ENCODE results near the gene CLEC1B. TPM values are rescaled to one million over a fixed set of nuclear protein-coding genes. Genes with fewer than 3 reads are reported as not detected.
"Not testable (repeated sequence)": the region's sequence is repeated elsewhere in the genome, so short reads cannot be mapped to it uniquely, and the experiment has no call there.

Gene CLEC1B
- polyA plus RNA-seq, 1 experiment: not detected

GRCh38 chr12:9977916-9978315 is 21.0 kb downstream of the CLEC1B start:
- DNase-seq (ENCODE audit: low read depth, low spot score): no peak
- H3K27me3 ChIP-seq (ENCODE audit: control insufficient read depth, insufficient read depth, low read length): no peaks in the 10 kb centered on the region
- CTCF ChIA-PET: interaction anchor here (0.9 to 1.5 kb wide), 6 partner anchors 32 to 227 kb away, joined by 3 to 5 read pairs (median 3); no protein-coding TSS in a partner anchor
- no peaks in the 10 kb centered on the region for H3K9me3 ChIP-seq (ENCODE audit: control insufficient read depth, insufficient read depth, low read length)
- TF ChIP-seq, protein P1, sequence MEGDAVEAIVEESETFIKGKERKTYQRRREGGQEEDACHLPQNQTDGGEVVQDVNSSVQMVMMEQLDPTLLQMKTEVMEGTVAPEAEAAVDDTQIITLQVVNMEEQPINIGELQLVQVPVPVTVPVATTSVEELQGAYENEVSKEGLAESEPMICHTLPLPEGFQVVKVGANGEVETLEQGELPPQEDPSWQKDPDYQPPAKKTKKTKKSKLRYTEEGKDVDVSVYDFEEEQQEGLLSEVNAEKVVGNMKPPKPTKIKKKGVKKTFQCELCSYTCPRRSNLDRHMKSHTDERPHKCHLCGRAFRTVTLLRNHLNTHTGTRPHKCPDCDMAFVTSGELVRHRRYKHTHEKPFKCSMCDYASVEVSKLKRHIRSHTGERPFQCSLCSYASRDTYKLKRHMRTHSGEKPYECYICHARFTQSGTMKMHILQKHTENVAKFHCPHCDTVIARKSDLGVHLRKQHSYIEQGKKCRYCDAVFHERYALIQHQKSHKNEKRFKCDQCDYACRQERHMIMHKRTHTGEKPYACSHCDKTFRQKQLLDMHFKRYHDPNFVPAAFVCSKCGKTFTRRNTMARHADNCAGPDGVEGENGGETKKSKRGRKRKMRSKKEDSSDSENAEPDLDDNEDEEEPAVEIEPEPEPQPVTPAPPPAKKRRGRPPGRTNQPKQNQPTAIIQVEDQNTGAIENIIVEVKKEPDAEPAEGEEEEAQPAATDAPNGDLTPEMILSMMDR (IDR thresholded peaks at IDR 0.05; ENCODE audit: low read depth, low read length): no peak
- POLR2A ChIA-PET: no interaction called here
- H3K4me3 ChIP-seq (ENCODE audit: low read depth, low read length): no peak overlapping the region
- H3K27ac ChIP-seq (ENCODE audit: low read depth, low read length): no peak overlapping the region

DNA sequence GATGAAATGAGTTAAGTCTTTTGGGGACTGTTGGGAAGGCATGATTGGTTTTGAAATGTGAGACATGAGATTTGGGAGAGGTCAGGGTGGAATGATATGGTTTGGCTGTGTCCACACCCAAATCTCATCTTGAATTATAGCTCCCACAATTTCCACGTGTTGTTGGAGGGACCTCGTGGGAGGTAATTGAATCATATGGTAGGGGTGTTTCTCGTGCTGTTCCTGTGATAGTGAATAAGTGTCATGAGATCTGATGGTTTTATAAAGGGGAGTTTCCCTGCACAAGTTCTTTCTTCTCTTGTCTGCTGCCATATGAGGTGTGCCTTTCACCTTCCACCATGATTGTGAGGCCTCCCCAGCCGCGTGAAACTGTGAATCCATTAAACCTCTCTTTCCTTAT is 22.3 kb downstream of the CLEC1B start:
- DNase-seq (ENCODE audit: low read depth, low spot score); H3K9me3 ChIP-seq (ENCODE audit: control insufficient read depth, insufficient read depth, low read length); POLR2A ChIA-PET; H3K4me3 ChIP-seq (ENCODE audit: low read depth, low read length); H3K27ac ChIP-seq (ENCODE audit: low read depth, low read length); H3K27me3 ChIP-seq (ENCODE audit: control insufficient read depth, insufficient read depth, low read length): not testable (repeated sequence)
- CTCF ChIA-PET: interaction anchor here (1.6 kb wide), 1 partner anchor 226 kb away, joined by 5 read pairs; no protein-coding TSS in a partner anchor

- DNase-seq (ENCODE audit: low read depth, low spot score): no peak
- Histone ChIP-seq H3K27ac (ENCODE audit: low read depth, low read length) (no peak overlapping the region), H3K4me3 (ENCODE audit: low read depth, low read length) (no peak overlapping the region), H3K9me3 (ENCODE audit: control insufficient read depth, insufficient read depth, low read length) (no peaks in the 10 kb centered on the region), H3K27me3 (ENCODE audit: control insufficient read depth, insufficient read depth, low read length) (no peaks in the 10 kb centered on the region)
- POLR2A ChIA-PET: interaction anchor here (0.6 kb wide), 1 partner anchor 14 kb away, joined by 10 read pairs; no protein-coding TSS in a partner anchor
- TF ChIP-seq, protein P1 (IDR thresholded peaks at IDR 0.05; ENCODE audit: low read depth, low read length): no peak
- CTCF ChIA-PET: no interaction called here
Measured at GRCh38 chr12:9975614-9976013, 23.3 kb downstream of the CLEC1B start.

DNA sequence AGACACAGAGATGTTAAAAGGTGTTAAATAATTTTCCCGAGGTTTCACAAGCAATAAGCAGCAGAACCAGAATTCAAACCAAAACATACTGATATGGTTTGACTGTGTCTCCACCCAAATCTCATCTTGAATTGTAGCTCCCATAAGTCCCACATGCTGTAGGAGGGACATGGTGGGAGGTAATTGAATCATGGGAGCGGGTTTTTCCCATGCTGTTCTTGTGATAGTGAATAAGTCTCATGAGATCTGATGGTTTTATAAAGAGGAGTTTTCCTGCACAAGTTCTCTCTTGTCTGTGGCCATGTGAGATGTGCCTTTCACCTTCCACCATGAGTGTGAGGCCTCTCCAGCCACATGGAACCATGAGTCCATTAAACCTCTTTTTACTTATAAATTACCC is 24.2 kb downstream of the CLEC1B start:
- POLR2A ChIA-PET; H3K27ac ChIP-seq (ENCODE audit: low read depth, low read length); H3K4me3 ChIP-seq (ENCODE audit: low read depth, low read length); DNase-seq (ENCODE audit: low read depth, low spot score); H3K9me3 ChIP-seq (ENCODE audit: control insufficient read depth, insufficient read depth, low read length); CTCF ChIA-PET; H3K27me3 ChIP-seq (ENCODE audit: control insufficient read depth, insufficient read depth, low read length): not testable (repeated sequence)

DNA sequence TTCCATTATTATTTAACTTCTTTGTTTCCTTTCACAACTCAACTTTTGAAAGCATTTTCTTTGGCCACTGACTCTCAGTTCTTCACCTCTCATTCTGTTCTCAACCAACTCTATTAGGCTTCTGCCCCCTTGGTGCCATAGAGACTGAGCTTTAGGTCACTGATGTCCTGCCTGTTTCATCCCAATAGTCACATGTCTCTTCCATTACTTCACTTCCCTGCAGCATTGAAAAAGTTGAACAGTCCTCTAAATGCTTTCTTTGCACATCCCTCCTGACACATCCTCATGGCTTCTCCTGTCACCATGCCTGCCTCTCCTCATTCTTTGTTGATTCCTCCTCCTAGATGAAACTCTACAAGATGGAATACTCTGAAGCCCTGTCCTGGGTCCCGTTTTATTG is 25.0 kb downstream of the CLEC1B start:
- H3K9me3 ChIP-seq (ENCODE audit: control insufficient read depth, insufficient read depth, low read length): no peaks in the 10 kb centered on the region
- H3K4me3 ChIP-seq (ENCODE audit: low read depth, low read length): no peak overlapping the region
- H3K27me3 ChIP-seq (ENCODE audit: control insufficient read depth, insufficient read depth, low read length): no peaks in the 10 kb centered on the region
- CTCF ChIA-PET: no interaction called here
- no peak overlapping the region for H3K27ac ChIP-seq (ENCODE audit: low read depth, low read length)
- DNase-seq (ENCODE audit: low read depth, low spot score): no peak
- TF ChIP-seq, protein P1 (IDR thresholded peaks at IDR 0.05; ENCODE audit: low read depth, low read length): no peak
- POLR2A ChIA-PET: no interaction called here

GRCh38 chr12:9971181-9971580 is 27.7 kb downstream of the CLEC1B start, which contains the start of gene CLEC12A:
CLEC12A (plus strand) TSS chr12:9971409; CDS start chr12:9971597, 188 bp downstream.
- no peak for DNase-seq (ENCODE audit: low read depth, low spot score)
- CTCF ChIA-PET: interaction anchor here (1.1 kb wide), 1 partner anchor 12 kb away, joined by 3 read pairs; no protein-coding TSS in a partner anchor
- no peak within 1 kb of the TSS for H3K27ac ChIP-seq (ENCODE audit: low read depth, low read length)
- TF ChIP-seq, protein P1 (IDR thresholded peaks at IDR 0.05; ENCODE audit: low read depth, low read length): no peak
- H3K27me3 ChIP-seq (ENCODE audit: control insufficient read depth, insufficient read depth, low read length): no peaks in the 10 kb centered on the region
- no peaks in the 10 kb centered on the region for H3K9me3 ChIP-seq (ENCODE audit: control insufficient read depth, insufficient read depth, low read length)
- H3K4me3 ChIP-seq (ENCODE audit: low read depth, low read length): no peak within 1 kb of the TSS
- POLR2A ChIA-PET: no interaction called here

All from AG04450 (cell line).